ENCODE measurements around the gene AMBRA1. TPM values are rescaled to one million over a fixed set of nuclear protein-coding genes. Genes with fewer than 3 reads are reported as not detected.

AMBRA1 gene
- total and polyA plus RNA-seq, 2 donors (not counting 3 experiments of a cell fraction or from before 2014, with no cell fraction given), result 18.4 to 32.4 TPM

GRCh38 chr11:46348566-46349401 is 245.0 kb downstream of the AMBRA1 start:
- ChIA-PET POLR2A (interaction anchor here (0.7 kb wide), 1 partner anchor 110 kb away, joined by 3 read pairs; no protein-coding TSS in a partner anchor), CTCF (interaction anchor here (1.0 to 10.8 kb wide), 7 partner anchors 16 to 384 kb away, joined by 3 to 200 read pairs (median 4); no protein-coding TSS in a partner anchor)
- Histone ChIP-seq H4K20me1 (replicated peaks; ENCODE audit: control insufficient read depth, extremely low read depth, insufficient read depth, low read length) (no peaks in the 10 kb centered on the region), H2AFZ (ENCODE audit: low read depth, low read length) (no peak overlapping the region), H3K4me3 (replicated peaks in 1 of 3; ENCODE audit: insufficient read depth in 1 of 3, low read depth in 1 of 3, low read length in 3 of 3) (peak overlapping the region in 2 of 3 experiments; percentile 49 to 73), H3K4me2 (ENCODE audit: insufficient read depth, low read length) (peak overlapping the region; percentile 59), H3K9me1 (replicated peaks; ENCODE audit: control insufficient read depth, extremely low read depth, insufficient read depth, low read length) (no peaks in the 10 kb centered on the region), H3K9ac (replicated peaks; ENCODE audit: extremely low read depth, insufficient read depth, low read length) (no peak overlapping the region), H3K27me3 (ENCODE audit: control insufficient read depth in 2 of 2, insufficient read depth in 2 of 2, low read length in 2 of 2) (no peaks in the 10 kb centered on the region), H3K27ac (ENCODE audit: insufficient read depth, low read depth, low read length) (no peak overlapping the region), H3K79me2 (ENCODE audit: control insufficient read depth, insufficient read depth, low read length) (peaks cover 56% of the 10 kb centered on the region), H3K9me3 (replicated peaks; ENCODE audit: control insufficient read depth, insufficient read depth, low read length) (no peaks in the 10 kb centered on the region), H3K4me1 (ENCODE audit: control insufficient read depth, extremely low read depth, insufficient read depth, low read length) (peaks cover 34% of the 10 kb centered on the region), H3K36me3 (ENCODE audit: control insufficient read depth in 2 of 2, extremely low read depth in 1 of 2, insufficient read depth in 2 of 2, low read length in 2 of 2) (peaks cover 2 to 11% of the 10 kb centered on the region in 2 experiments)
- intact Hi-C loops (cut with micrococcal nuclease), result no loop called here
- DNase-seq (ENCODE audit: low read depth, low spot score) (no peak), FAIRE-seq (no peak)
- dilution Hi-C loops (cut with MboI; ENCODE audit: extremely low pct_ligation_motif_present, low sequenced_read_pairs), result no loop called here
- TF ChIP-seq JUN (IDR thresholded peaks at IDR 0.05; ENCODE audit: borderline replicate concordance, insufficient read depth, insufficient read length, low read depth), result no peak
- no peak for TF ChIP-seq CTCF (IDR thresholded peaks at IDR 0.05; ENCODE audit: extremely low read depth in 1 of 2, insufficient read depth in 1 of 2, low read depth in 1 of 2, low read length in 2 of 2)
- no peak for TF ChIP-seq POLR2A (IDR thresholded peaks at IDR 0.05; ENCODE audit: low read depth, low read length)
- no peak for TF ChIP-seq GATA2 (IDR thresholded peaks at IDR 0.05; ENCODE audit: insufficient read depth, insufficient read length, low read depth, low read length)
- TF ChIP-seq POLR2AphosphoS5 (IDR thresholded peaks at IDR 0.05; ENCODE audit: insufficient read depth, low read depth, low read length), result no peak
- TF ChIP-seq EZH2 (IDR thresholded peaks at IDR 0.05; ENCODE audit: borderline replicate concordance, low read depth, low read length, severe bottlenecking), result no peak
- TF ChIP-seq MYC (IDR thresholded peaks at IDR 0.05; ENCODE audit: low read depth, low read length), result no peak
- no peak for TF ChIP-seq FOS (IDR thresholded peaks at IDR 0.05; ENCODE audit: borderline replicate concordance, insufficient read depth, low read length)
- TF ChIP-seq, protein P1, sequence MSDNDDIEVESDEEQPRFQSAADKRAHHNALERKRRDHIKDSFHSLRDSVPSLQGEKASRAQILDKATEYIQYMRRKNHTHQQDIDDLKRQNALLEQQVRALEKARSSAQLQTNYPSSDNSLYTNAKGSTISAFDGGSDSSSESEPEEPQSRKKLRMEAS (IDR thresholded peaks at IDR 0.05; ENCODE audit: insufficient read depth, insufficient read length), result no peak
- BruUV-seq (replicated peaks), result TSS peak; percentile 22
